ENCODE data around the gene DDR1.
A peak's percentile ranks its signal among the peaks of the same experiment; 100 is the strongest.
"Not testable (repeated sequence)": the region's sequence is repeated elsewhere in the genome, so short reads cannot be mapped to it uniquely, and the experiment has no call there.

Gene DDR1

DNA sequence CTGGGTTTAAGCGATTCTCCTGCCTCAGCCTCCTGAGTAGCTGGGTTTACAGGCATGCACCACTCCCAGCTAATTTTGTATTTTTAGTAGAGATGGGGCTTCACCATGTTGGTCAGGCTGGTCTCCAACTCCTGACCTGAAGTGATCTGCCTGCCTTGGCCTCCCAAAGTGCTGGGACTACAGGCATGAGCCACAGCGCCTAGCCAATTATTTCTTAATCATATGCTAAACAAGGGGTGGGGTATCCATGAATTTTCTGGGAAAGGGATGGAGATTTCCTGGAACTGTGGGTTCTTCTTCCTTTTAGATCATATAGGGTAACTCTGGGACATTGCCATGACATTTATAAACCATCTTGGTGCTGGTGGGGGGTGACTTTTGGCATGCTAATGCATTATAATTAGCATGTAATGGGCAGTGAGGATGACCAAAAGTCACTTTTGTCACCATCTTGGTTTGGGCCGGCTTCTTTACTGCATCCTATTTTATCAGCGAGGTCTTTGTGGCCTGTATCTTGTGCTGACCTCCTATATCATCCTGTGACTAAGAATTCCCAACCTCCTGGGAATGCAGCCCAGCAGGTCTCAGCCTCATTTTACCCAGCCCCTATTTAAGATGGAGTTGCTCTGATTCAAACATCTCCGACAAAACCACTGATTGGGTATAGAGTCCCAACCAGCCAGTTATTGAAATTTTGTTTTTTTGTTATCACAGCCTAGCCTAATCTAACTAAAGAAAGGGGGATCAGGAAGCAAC, 29.9 kb upstream of the DDR1 start:
- DNase-seq: no peak

DNA sequence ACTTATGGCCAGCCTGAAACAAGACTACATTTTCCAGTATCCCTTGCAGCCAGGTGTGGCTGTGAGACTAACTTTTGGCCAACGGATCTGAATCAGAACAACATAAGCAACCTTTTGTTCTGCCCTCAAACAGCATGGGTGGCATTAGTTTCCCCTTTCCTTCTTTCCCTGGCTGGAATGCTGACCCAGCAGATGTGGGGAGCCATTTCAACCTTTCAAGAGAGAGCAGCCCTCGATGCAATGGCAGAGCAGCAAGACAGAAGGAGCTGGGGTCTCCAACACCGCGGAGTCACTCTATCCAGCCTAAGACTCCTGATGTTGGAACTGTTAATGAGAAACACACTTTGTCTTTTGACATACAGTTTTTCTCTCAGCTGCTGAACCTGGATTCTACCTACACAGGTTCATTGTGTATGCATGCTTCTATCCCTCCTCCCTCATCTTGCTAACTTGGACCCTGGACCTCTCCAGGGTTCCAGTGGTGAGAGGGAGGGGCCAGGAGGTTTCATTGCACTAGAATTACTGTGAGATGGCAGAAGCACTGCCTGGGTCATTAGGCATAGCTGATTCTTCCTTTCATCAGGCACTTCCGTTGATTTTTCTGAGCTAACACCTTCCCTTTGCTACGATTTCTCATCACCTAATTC, 28.8 kb upstream of the DDR1 start:
- DNase-seq: no peak

GRCh38 chr6:30857112-30857511, 27.2 kb upstream of the DDR1 start:
- DNase-seq: no peak

GRCh38 chr6:30857549-30857948, 26.8 kb upstream of the DDR1 start:
- DNase-seq: peak; percentile 15

- not testable (repeated sequence) for DNase-seq
Observed at GRCh38 chr6:30859726-30860125, 24.6 kb upstream of the DDR1 start.

GRCh38 chr6:30861257-30862048, 22.9 kb upstream of the DDR1 start:
- no peak for DNase-seq

DNA sequence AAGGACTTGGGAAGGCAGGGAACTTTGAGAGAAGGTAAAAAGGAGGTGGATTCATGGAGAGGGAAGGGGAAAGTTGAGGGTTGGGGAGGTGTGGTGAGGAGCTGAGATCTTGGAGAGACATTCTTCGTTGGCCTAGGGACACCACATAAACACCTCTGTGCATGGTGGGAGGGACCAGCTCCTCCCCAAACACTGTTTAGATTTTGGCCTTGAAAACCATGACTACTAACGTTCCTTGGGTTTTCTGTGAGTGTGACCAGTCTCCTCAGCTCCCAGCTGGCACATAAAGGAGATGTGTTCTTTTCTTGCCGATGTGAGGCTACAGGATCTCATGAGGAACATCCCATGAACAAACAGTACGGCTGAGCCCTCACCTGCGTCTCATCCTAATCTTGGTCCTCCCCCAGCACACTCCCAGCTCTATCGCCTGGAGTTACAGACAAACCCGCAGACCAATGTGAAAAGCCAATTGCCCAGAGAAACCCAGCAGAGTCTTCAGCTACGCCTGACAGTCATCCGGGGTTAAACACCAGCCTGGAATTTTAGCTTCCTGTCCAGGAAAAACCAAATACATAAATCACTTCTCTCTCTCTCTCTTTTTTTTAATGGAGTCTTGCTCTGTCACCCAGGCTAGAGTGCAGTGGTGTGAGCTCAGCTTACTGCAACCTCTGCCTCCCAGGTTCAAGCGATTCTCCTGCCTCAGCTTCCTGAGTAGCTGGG, 22.0 kb upstream of the DDR1 start:
- DNase-seq: no peak

DNA sequence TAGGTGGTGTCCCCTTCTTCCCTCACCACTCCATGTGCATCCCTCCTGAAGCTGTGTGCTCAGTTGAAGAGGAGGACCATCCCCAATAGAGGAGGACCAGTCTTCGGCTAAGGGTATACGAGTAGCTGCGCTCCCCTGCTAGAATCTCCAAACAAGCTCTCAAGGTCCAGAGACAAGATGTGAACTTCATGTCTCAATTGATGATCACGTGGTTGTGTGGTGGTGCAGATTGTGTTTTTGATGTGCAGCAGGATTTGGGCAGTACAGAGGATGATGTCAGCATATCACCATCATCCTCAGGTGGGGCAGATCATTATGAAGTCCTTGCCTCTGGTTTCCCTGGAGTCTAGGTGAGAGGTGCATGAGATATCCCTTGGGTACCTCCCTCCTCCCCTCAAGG, 20.0 kb upstream of the DDR1 start:
- no peak for DNase-seq

GRCh38 chr6:30869241-30869749, 15.0 kb upstream of the DDR1 start:
- DNase-seq: not testable (repeated sequence)

DNA sequence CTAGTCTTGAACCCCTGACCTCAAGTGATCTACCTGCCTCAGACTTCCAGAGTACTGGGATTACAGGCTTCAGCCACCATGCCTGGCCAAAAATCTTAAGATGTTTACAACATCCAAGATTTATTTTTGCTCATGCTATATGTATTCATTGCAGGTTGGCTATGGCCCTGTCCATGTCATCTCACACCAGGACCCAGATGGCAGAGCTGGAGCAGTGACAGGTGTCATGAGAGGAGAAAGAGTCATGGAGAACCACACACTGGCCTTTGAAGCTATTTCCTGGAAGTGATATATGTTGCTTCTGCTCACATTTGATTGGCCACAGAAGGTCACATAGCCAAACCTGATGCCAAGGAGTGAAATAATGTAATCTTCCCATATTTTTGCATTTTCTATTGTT, 13.8 kb upstream of the DDR1 start:
- DNase-seq: no peak

DNA sequence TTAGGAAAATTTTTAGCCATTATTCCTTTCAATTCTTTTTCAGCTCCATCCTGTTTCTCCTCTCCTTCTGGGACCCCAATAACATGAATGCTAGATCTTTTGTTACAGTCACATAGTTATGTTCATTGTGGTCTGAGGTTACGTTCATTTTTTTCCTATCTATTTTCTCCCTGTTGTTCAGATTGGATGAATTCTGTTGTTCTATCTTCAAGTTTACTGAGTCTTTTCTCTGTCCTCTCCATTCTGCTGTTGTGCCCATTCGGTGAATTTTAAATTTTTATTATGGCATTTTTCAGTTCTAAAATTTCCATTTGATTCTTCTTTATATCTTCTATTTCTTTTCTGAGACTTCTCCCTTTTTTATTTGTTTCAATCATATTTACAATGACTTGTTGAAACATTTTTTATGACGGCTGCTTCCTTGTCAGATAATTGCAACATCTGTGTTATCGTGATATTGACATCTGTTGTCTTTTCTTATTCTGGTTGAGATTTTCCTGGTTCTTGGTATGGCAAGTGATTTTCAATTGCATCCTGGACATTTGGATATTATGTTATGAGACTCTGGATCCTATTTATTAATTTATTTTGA, 12.6 kb upstream of the DDR1 start:
- DNase-seq: no peak

- no peak for DNase-seq
Observed at GRCh38 chr6:30873137-30873640, 11.1 kb upstream of the DDR1 start.

GRCh38 chr6:30873795-30874194, 10.5 kb upstream of the DDR1 start:
- not testable (repeated sequence) for DNase-seq

DNA sequence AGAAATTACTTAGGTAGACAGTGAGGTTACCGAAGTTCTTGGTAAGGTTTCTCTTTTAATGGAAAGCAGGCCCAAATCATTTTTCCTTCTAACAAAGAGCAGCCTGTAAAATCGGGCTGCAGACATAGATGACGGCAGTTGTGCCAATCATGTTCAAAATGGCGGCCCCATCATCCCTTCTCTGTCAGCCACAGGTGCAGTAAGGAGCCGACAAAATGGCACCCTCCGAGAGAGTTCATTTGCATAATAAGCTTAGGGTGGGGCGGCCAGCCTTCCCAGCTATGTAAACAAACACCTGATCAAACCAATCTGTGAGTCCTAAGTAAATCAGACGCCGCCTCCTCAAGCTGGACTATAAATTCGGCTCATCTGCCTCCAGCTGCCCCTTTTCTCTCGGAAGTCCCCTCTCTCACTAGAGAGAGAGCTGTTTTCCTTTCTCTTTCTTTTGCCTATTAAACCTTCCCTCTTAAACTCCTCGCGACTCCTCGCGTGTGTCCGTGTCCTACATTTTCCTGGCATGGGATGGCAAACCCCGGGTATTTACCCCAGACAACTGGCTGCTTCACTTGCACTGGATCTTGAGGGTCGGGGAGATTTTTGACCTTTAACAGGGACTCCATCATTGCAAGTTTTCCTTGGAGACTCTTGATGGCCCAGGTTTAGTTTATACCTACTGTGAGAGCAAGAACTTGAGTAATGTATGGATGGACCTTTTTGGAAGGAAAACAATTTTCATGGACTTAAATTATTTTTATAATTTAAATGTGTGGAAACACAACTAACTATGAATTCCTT, 8.9 kb upstream of the DDR1 start:
- DNase-seq: peak; percentile 80

GRCh38 chr6:30876039-30876730, 8.1 kb upstream of the DDR1 start:
- DNase-seq: no peak

GRCh38 chr6:30877419-30878262, 6.7 kb upstream of the DDR1 start:
- DNase-seq: peak; percentile 82

- DNase-seq: no peak
Observed at GRCh38 chr6:30879684-30880427, 4.5 kb upstream of the DDR1 start.

DNA sequence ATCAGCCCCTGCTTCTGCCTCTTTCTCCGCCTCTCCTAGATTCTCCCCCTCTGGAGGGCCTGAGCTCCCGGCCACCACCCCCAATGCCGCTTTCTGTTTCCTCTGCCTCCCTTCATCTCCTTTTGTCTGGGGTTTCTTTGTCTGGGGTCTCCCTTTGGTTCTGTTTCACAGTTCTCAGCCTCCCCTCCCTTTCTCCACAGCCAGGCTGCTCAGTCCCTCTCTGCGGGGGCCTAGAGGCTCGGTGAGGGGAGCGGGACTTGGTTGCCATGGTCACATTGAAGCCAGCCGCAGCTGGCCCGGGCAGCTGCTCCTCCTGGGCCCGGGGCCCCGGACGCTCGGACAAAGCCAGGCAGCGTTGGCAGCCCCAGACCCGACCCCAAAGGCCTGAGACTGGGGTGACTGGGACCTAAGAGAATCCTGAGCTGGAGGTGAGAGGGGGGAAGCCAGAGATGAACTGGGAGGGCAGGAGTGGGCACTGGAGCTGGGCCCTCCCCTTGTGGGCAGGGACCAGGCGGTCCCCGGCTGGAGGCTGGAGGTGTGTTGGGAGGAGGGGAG, 3.5 kb upstream of the DDR1 start:
- DNase-seq: no peak
